ENCODE results near the gene GBF1.

- TF ChIP-seq EZH2 (IDR thresholded peaks at IDR 0.05) (no peak), POLR2AphosphoS5 (IDR thresholded peaks at IDR 0.05; ENCODE audit: borderline replicate concordance, low read depth, low read length) (no peak)
Measured at GRCh38 chr10:102405108-102405571, 159.8 kb downstream of the GBF1 start.
